ENCODE data around the gene TTC33.
"Not testable (repeated sequence)": the region's sequence is repeated elsewhere in the genome, so short reads cannot be mapped to it uniquely, and the experiment has no call there.

Gene TTC33

DNA sequence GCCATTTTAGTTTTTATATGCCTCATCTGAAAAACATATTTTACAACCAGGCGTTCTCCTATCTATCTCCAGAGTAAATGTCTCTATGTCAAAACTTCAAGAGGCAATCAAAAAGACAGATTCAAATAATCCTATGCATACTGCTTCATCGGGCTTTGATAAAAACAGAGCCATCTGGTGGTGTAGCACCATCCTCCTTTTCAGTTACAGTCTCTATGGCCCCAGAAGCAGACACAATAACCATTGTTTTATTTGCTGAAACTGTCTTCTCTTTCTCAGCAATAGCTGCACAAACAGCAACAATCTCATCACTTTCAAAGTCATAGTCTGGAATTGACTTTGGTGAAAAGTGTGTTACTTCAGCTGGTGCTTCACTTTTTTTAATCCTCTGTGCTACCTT is 39.8 kb downstream of the TTC33 start:
- DNase-seq: no peak

- DNase-seq: no peak
Observed at GRCh38 chr5:40714001-40714400, 41.8 kb downstream of the TTC33 start.

DNA sequence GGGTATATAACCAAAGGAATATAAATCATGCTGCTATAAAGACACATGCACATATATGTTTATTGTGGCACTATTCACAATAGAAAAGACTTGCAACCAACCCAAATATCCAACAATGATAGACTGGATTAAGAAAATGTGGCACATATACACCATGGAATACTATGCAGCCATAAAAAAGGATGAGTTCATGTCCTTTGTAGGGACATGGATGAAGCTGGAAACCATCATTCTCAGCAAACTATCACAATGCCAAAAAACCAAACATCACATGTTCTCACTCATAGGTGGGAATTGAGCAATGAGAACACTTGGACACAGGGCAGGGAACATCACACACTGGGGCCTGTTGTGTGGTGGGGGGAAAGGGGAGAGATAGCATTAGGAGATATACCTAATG is 45.2 kb downstream of the TTC33 start:
- DNase-seq: not testable (repeated sequence)

DNA sequence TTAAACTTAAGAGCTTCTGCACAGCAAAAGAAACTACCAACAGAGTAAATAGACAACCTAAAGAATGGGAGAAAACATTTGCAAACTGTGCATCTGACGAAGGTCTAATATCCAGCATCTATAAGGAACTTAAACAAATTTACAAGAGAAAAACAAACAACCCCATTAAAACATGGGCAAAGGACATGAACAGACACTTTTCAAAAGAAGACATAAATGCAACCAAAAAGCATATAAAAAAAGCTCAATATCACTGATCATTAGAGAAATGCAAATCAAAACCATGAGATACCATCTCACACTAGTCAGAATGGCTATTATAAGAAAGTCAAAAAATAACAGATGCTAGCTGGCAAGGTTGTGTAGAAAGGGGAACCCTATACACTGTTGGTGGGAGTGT is 50.3 kb downstream of the TTC33 start:
- DNase-seq: not testable (repeated sequence)

DNA sequence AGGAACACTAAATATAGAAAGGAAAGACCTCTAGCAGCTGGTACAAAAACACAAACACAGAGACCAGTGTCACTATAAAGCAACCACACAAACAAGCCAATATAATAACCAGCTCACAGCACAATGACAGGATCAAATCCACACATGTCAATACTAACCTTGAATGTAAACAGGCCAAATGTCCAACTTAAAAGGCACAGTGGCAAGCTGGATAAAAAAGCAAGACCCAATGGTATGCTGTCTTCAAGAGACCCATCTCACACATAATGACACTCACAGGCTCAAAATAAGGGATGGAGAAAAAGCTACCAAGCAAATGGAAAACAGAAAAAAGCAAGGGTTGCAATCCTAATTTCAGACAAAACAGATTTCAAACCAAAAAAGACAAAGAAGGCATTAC is 53.7 kb downstream of the TTC33 start:
- DNase-seq: not testable (repeated sequence)

- no peak for DNase-seq
Observed at GRCh38 chr5:40700116-40700782, 55.5 kb downstream of the TTC33 start.

DNA sequence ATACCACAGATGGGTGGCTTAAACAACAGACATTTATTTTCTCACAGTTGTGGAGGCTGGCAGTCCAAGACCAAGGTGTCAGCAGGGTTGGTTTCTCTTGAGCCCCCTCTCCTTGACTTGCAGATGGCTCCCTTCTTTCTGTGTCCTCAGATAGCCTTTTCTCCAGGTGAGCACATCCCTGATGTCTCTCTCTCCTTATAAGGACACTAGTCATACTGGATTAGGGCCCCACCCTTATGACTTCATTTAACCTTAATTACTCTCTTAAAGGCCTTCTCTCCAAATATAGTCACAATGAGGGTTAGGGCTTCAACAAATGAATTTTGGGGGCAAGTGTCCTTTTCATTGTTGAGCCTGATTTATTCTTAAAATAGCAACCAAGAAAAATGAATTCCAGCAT is 61.3 kb downstream of the TTC33 start:
- no peak for DNase-seq

- no peak for DNase-seq
Observed at GRCh38 chr5:40691894-40692293, 63.9 kb downstream of the TTC33 start.

DNA sequence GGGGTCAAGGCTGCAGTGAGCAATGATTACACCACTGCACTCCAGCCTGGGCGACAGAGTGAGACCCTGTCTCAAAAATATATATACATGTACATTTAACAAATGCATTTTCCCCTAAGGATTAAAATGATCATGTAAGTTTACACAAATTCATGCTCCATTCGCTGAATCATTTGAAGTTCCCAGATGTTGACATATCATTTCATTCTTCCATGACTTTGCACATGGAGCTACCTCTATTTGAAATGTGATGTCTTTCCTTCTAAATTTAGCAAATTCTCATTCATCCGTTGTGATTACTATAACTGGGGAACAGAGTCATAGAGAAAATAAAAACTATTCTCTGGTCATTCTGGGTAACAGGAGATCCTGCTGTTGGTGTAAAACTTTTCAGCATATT is 65.5 kb downstream of the TTC33 start:
- DNase-seq: no peak

DNA sequence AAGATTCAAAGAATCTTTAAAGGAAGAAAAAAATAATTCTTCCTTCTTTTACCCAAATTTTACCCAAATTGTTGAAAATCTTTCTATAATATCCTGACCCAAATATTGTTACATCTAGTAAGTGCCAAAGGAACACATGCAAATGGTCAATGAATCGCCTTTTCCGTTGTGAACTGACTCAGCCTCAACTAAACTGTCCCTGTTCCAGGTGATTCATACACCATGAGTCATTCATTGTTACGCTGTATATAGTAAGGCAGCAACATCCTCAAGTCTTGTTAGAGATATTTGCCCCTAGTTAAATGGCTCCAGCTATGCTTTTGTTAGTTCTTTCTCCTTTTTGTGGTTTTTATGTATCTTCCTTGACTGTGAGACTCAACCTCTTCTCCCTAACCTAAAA is 66.3 kb downstream of the TTC33 start:
- no peak for DNase-seq

DNA sequence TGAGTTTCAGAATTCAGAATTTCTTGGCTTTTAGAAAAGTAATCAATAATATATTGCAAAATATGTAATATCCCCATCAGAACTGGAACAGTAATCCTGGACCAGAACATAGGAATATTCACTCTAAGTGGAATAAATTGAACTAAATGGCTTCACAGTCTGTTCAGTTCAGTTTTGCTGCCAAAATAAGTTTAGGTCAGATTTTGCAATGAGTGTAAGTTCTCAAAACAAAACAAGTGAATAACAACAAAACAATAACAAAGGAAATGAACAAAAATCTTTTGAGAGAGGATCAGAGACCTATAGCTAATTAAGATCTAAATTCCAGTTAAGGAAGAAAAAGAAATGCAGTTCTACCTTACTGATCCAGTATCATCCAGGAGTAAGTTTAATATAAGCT is 66.8 kb downstream of the TTC33 start:
- no peak for DNase-seq

GRCh38 chr5:40688127-40688761 is 67.5 kb downstream of the TTC33 start:
- DNase-seq: peak; percentile 85

- no peak for DNase-seq
Observed at GRCh38 chr5:40687321-40687720, 68.4 kb downstream of the TTC33 start.

GRCh38 chr5:40685976-40686486 is 69.7 kb downstream of the TTC33 start:
- no peak for DNase-seq

GRCh38 chr5:40685193-40685592 is 70.6 kb downstream of the TTC33 start:
- DNase-seq: no peak

- DNase-seq: no peak
Observed at GRCh38 chr5:40683305-40683704, 72.5 kb downstream of the TTC33 start.

- DNase-seq: no peak
Observed at GRCh38 chr5:40682154-40683017, 73.4 kb downstream of the TTC33 start.

DNA sequence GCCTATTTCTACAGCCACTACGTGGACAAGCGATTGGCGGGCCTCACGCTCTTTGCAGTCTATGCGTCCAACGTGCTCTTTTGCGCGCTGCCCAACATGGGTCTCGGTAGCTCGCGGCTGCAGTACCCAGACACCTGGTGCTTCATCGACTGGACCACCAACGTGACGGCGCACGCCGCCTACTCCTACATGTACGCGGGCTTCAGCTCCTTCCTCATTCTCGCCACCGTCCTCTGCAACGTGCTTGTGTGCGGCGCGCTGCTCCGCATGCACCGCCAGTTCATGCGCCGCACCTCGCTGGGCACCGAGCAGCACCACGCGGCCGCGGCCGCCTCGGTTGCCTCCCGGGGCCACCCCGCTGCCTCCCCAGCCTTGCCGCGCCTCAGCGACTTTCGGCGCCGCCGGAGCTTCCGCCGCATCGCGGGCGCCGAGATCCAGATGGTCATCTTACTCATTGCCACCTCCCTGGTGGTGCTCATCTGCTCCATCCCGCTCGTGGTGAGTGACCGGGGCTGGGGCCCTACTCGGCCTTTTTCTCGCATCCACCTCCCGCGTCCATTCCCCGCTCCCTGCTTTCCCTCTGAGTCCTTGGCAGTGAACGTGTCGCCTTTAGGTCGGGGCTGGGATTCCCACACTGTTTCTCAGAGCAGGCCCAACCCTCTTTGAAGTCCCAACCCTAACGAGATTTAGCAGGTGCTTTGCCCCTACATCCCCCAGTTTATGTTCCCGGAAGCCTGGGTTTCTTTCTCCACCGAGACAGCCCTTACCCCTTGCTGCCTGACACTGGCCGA is 74.2 kb downstream of the TTC33 start:
- DNase-seq: peak; percentile 1

- DNase-seq: no peak
Observed at GRCh38 chr5:40680741-40681362, 74.9 kb downstream of the TTC33 start.

GRCh38 chr5:40679913-40680681 is 75.7 kb downstream of the TTC33 start, which contains the start of gene PTGER4:
TSS of gene PTGER4 (plus strand) at chr5:40679915. CDS start at chr5:40680994, 1,079 bp downstream.
- DNase-seq: peak; percentile 40

- DNase-seq: peak; percentile 59
Observed at GRCh38 chr5:40679148-40679912, 76.4 kb downstream of the TTC33 start.

Measured in NCI-H2227 treated with DMSO at 0.1 percent for 48 hours (cell line).